Neuronal stem cell (in vitro differentiated cells): ENCODE results near the gene HCN1.

Experiments used
- DNase-seq: peaks from one replicate; pipeline ENCODE4 v3.0.0-alpha.2; 2013; ENCODE audit warnings: low spot score
- H2AFZ ChIP-seq: one replicate; pipeline ENCODE4 v1.6.1; 2013; ENCODE audit warnings: mild to moderate bottlenecking, low read length, inconsistent platforms
- H2AK5ac ChIP-seq: 2 replicates; pipeline ENCODE4 v1.6.1; 2013; ENCODE audit warnings: low read depth, mild to moderate bottlenecking, inconsistent platforms, low read length, moderate library complexity, mixed read lengths
- H2BK120ac ChIP-seq: 2 replicates; pipeline ENCODE4 v1.6.1; 2013; ENCODE audit warnings: low read depth, mild to moderate bottlenecking, inconsistent platforms, low read length, moderate library complexity, mixed read lengths
- H2BK12ac ChIP-seq: one replicate; pipeline ENCODE4 v1.6.1; 2013; ENCODE audit warnings: low read length, inconsistent platforms
- H2BK15ac ChIP-seq: 2 replicates; pipeline ENCODE4 v1.6.1; 2013; ENCODE audit warnings: mild to moderate bottlenecking, low read length, inconsistent platforms, mixed read lengths
- H2BK5ac ChIP-seq: one replicate; pipeline ENCODE4 v1.6.1; 2013; ENCODE audit warnings: inconsistent platforms, mild to moderate bottlenecking, low read length, moderate library complexity
- H3K14ac ChIP-seq: one replicate; pipeline ENCODE4 v1.6.1; 2013; ENCODE audit warnings: low read length, inconsistent platforms
- H3K18ac ChIP-seq: 2 replicates; pipeline ENCODE4 v1.6.1; 2013; ENCODE audit warnings: low read length, inconsistent platforms
- H3K23ac ChIP-seq: 2 replicates; pipeline ENCODE4 v1.6.1; 2013; ENCODE audit warnings: low read depth, mild to moderate bottlenecking, mixed read lengths, low read length, inconsistent platforms; ENCODE audit not compliant: poor library complexity
- H3K27ac ChIP-seq: replicated peaks from 3 replicates; pipeline ENCODE4 v1.5.1; 2013; ENCODE audit warnings: low read length, inconsistent platforms
- H3K27me3 ChIP-seq, 3 experiments: 2 replicates each; pipeline ENCODE4 v1.6.1; 2013; ENCODE audit warnings: low read length in 3 of 3, mild to moderate bottlenecking in 2 of 3, inconsistent platforms in 1 of 3, low read depth in 1 of 3, mixed read lengths in 1 of 3, moderate library complexity in 1 of 3; ENCODE audit not compliant: control insufficient read depth in 3 of 3, insufficient read depth in 3 of 3
- H3K36me3 ChIP-seq, 2 donors: replicated peaks in 1 of 2; 2 replicates each; pipeline ENCODE4 v1.6.1; 2013; ENCODE audit warnings: low read length in 2 of 2; ENCODE audit not compliant: control insufficient read depth in 2 of 2, insufficient read depth in 2 of 2
- H3K4ac ChIP-seq: 2 replicates; pipeline ENCODE4 v1.6.1; 2013; ENCODE audit warnings: inconsistent platforms, mild to moderate bottlenecking, low read length, moderate library complexity
- H3K4me1 ChIP-seq, 2 donors: 1 replicate in 1 of 2; 2 replicates in 1 of 2; pipeline ENCODE4 v1.6.1; 2013; ENCODE audit warnings: low read length in 2 of 2, low read depth in 1 of 2; ENCODE audit not compliant: control insufficient read depth in 2 of 2, insufficient read depth in 1 of 2
- H3K4me2 ChIP-seq: one replicate; pipeline ENCODE4 v1.6.1; 2013; ENCODE audit warnings: mild to moderate bottlenecking, low read length, inconsistent platforms; ENCODE audit not compliant: insufficient read depth, poor library complexity, severe bottlenecking
- H3K4me3 ChIP-seq, 2 donors: 2 replicates each; pipeline ENCODE4 v1.5.1; 2013; ENCODE audit warnings: low read length in 2 of 2, mild to moderate bottlenecking in 2 of 2, inconsistent platforms in 1 of 2, moderate library complexity in 1 of 2
- H3K79me1 ChIP-seq: one replicate; pipeline ENCODE4 v1.6.1; 2013; ENCODE audit warnings: low read depth, mild to moderate bottlenecking, inconsistent platforms, low read length, moderate library complexity
- H3K9ac ChIP-seq: one replicate; pipeline ENCODE4 v1.6.1; 2013; ENCODE audit warnings: mild to moderate bottlenecking, low read depth, low read length, inconsistent platforms; ENCODE audit not compliant: poor library complexity
- H3K9me3 ChIP-seq, 2 donors: replicated peaks in 1 of 2; 2 replicates each; pipeline versions ENCODE3 to v1.6.1; 2013; ENCODE audit warnings: low read length in 2 of 2, mild to moderate bottlenecking in 2 of 2, inconsistent platforms in 1 of 2, low read depth in 1 of 2, mixed read lengths in 1 of 2, moderate library complexity in 1 of 2; ENCODE audit not compliant: control insufficient read depth in 2 of 2, insufficient read depth in 1 of 2
- H4K8ac ChIP-seq: one replicate; pipeline ENCODE4 v1.6.1; 2013; ENCODE audit warnings: low read depth, mild to moderate bottlenecking, inconsistent platforms, low read length, moderate library complexity
- H4K91ac ChIP-seq: one replicate; pipeline ENCODE4 v1.6.1; 2013; ENCODE audit warnings: low read length, low read depth, mild to moderate bottlenecking, inconsistent platforms; ENCODE audit not compliant: poor library complexity
- WGBS, 2 donors: extraction: QIAGEN DNeasy Blood & Tissue Kit; methylation state at CpG; one replicate each; pipeline ENCODE4 v1.1.7; 2013; ENCODE audit warnings: missing lambda C conversion rate in 2 of 2, mixed read lengths in 1 of 2; ENCODE audit not compliant: insufficient read length in 2 of 2, insufficient replicate concordance in 1 of 2; ENCODE audit errors: extremely low coverage in 2 of 2; 5-methylcytosine and 5-hydroxymethylcytosine counted together

The HCN1 gene

GRCh38 chr5:45692481-45692880 lies 3.7 kb downstream of the HCN1 start:
- DNase-seq: no peak
- no peaks in the 10 kb centered on the region for H3K9me3 ChIP-seq
- H3K18ac ChIP-seq: no peak overlapping the region
- H3K4me3 ChIP-seq: no peak overlapping the region
- H3K4me2 ChIP-seq: no peak overlapping the region
- H3K9ac ChIP-seq: no peak overlapping the region
- H3K23ac ChIP-seq: no peak overlapping the region
- peaks cover 5 to 23% (median 15%) of the 10 kb centered on the region in 3 experiments for H3K27me3 ChIP-seq
- H2BK5ac ChIP-seq: no peak overlapping the region
- no peak overlapping the region for H4K8ac ChIP-seq
- H3K79me1 ChIP-seq: no peaks in the 10 kb centered on the region
- H3K4me1 ChIP-seq: peaks cover 0 to 5% of the 10 kb centered on the region in 2 donors
- no peak overlapping the region for H2BK120ac ChIP-seq
- no peak overlapping the region for H4K91ac ChIP-seq
- no CpG with 5 or more reads among the region's 3 CpGs for WGBS, 2 donors
- no peak overlapping the region for H3K27ac ChIP-seq
- H2BK15ac ChIP-seq: no peak overlapping the region
- H2AFZ ChIP-seq: no peak overlapping the region
- no peaks in the 10 kb centered on the region for H3K36me3 ChIP-seq
- H2AK5ac ChIP-seq: no peak overlapping the region
- no peak overlapping the region for H3K14ac ChIP-seq
- no peak overlapping the region for H3K4ac ChIP-seq
- no peak overlapping the region for H2BK12ac ChIP-seq

DNA sequence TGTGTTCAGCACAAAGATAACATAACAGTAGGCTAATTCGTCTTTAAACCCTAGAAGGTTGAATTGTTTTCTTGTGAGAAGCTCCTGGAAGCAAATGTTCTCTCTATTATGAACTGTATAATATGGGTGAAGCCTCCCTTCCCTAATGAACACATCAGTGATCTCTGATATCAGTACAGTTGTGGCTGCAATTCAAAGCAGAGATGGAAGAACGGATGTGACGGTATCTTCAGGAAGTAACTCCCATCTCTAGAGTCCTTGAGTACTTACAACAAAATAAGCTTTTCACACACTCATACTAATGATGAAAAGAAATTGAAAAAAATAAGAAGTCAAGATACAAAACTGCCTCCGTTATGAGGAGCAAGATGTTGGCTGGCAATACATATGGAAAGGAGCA lies 4.5 kb downstream of the HCN1 start:
- Histone ChIP-seq H2AFZ (no peak overlapping the region), H4K91ac (no peak overlapping the region), H2BK120ac (no peak overlapping the region), H3K9me3 (no peaks in the 10 kb centered on the region), H3K23ac (no peak overlapping the region), H2BK12ac (no peak overlapping the region), H3K4me3 (no peak overlapping the region), H3K36me3 (no peaks in the 10 kb centered on the region), H4K8ac (no peak overlapping the region), H3K4ac (no peak overlapping the region), H2BK5ac (no peak overlapping the region), H3K9ac (no peak overlapping the region), H3K4me2 (no peak overlapping the region), H2AK5ac (no peak overlapping the region), H2BK15ac (no peak overlapping the region), H3K14ac (no peak overlapping the region), H3K27ac (no peak overlapping the region), H3K4me1 (peaks cover 0 to 5% of the 10 kb centered on the region in 2 donors), H3K27me3 (peaks cover 5 to 23% (median 15%) of the 10 kb centered on the region in 3 experiments), H3K18ac (no peak overlapping the region), H3K79me1 (no peaks in the 10 kb centered on the region)
- DNase-seq: no peak
- no CpG with 5 or more reads among the region's 4 CpGs for WGBS, 2 donors

GRCh38 chr5:45687701-45688100 lies 8.5 kb downstream of the HCN1 start:
- Histone ChIP-seq H3K14ac (no peak overlapping the region), H4K8ac (no peak overlapping the region), H2BK5ac (no peak overlapping the region), H3K23ac (no peak overlapping the region), H3K27me3 (peaks cover 0 to 7% (median 0%) of the 10 kb centered on the region in 3 experiments), H3K36me3 (no peaks in the 10 kb centered on the region), H2AFZ (no peak overlapping the region), H2BK12ac (no peak overlapping the region), H3K4me3 (no peak overlapping the region), H4K91ac (no peak overlapping the region), H2BK120ac (no peak overlapping the region), H3K4me1 (no peaks in the 10 kb centered on the region), H3K18ac (no peak overlapping the region), H3K79me1 (no peaks in the 10 kb centered on the region), H2AK5ac (no peak overlapping the region), H3K9ac (no peak overlapping the region), H2BK15ac (no peak overlapping the region), H3K4ac (no peak overlapping the region), H3K27ac (no peak overlapping the region), H3K4me2 (no peak overlapping the region), H3K9me3 (no peaks in the 10 kb centered on the region)
- no CpG with 5 or more reads among the region's 2 CpGs for WGBS, 2 donors
- no peak for DNase-seq

GRCh38 chr5:45686620-45687019 lies 9.6 kb downstream of the HCN1 start:
- Histone ChIP-seq H3K4ac (no peak overlapping the region), H3K4me2 (no peak overlapping the region), H3K4me1 (no peaks in the 10 kb centered on the region), H2BK12ac (no peak overlapping the region), H3K27ac (no peak overlapping the region), H2AK5ac (no peak overlapping the region), H3K9ac (no peak overlapping the region), H2BK120ac (no peak overlapping the region), H3K4me3 (no peak overlapping the region), H4K8ac (no peak overlapping the region), H3K79me1 (no peaks in the 10 kb centered on the region), H2AFZ (no peak overlapping the region), H4K91ac (no peak overlapping the region), H2BK5ac (no peak overlapping the region), H3K18ac (no peak overlapping the region), H3K36me3 (no peaks in the 10 kb centered on the region), H3K9me3 (no peaks in the 10 kb centered on the region), H3K27me3 (peaks cover 0 to 1% (median 0%) of the 10 kb centered on the region in 3 experiments), H3K23ac (no peak overlapping the region), H2BK15ac (no peak overlapping the region), H3K14ac (no peak overlapping the region)
- no CpG with 5 or more reads among the region's 2 CpGs for WGBS, 2 donors
- DNase-seq: no peak
